SK-N-SH (cell line): Measurements from ENCODE around the gene SUMF1.

ENCODE experiments used
- CTCF ChIP-seq: fragments of 200-600 bp; sonication (generic); IDR thresholded peaks from 2 replicates; pipeline ENCODE4 v1.6.1; 2017; ENCODE audit warnings: antibody characterized with exemption, mild to moderate bottlenecking, moderate library complexity
- EZH2phosphoT487 ChIP-seq: fragments of 200-600 bp; sonication (generic); IDR thresholded peaks from 2 replicates; pipeline ENCODE4 v1.6.1; 2017; ENCODE audit warnings: low read depth, mixed run types, mild to moderate bottlenecking, antibody characterized with exemption, moderate library complexity, borderline replicate concordance
- JUND ChIP-seq: IDR thresholded peaks from 2 replicates; pipeline ENCODE4 v1.4.0; 2012
- REST ChIP-seq: IDR thresholded peaks from 2 replicates; pipeline ENCODE4 v1.6.1; 2012; ENCODE audit warnings: mild to moderate bottlenecking, low read depth, low read length, moderate library complexity
- TAF1 ChIP-seq: IDR thresholded peaks from 2 replicates; pipeline ENCODE4 v1.6.1; 2012; ENCODE audit warnings: low read depth, mild to moderate bottlenecking, low read length, moderate library complexity, borderline replicate concordance
- ZBTB33 ChIP-seq: IDR thresholded peaks from 2 replicates; pipeline ENCODE4 v1.4.0; 2012; ENCODE audit warnings: low read depth, borderline replicate concordance

GRCh38 chr3:4407941-4408340 is 59.1 kb downstream of the SUMF1 start:
- TF ChIP-seq CTCF (no peak), TAF1 (no peak), REST (no peak), ZBTB33 (no peak), EZH2phosphoT487 (no peak), JUND (no peak)
